LNCAP (cell line): ENCODE results near the gene CSNK1D.

Experiments
- TF ChIP-seq, protein P1 (sequence below): fragments of 450-650 bp; IDR thresholded peaks from 2 replicates; pipeline ENCODE4 v1.5.1; 2017; ENCODE audit warnings: mild to moderate bottlenecking

The CSNK1D gene

DNA sequence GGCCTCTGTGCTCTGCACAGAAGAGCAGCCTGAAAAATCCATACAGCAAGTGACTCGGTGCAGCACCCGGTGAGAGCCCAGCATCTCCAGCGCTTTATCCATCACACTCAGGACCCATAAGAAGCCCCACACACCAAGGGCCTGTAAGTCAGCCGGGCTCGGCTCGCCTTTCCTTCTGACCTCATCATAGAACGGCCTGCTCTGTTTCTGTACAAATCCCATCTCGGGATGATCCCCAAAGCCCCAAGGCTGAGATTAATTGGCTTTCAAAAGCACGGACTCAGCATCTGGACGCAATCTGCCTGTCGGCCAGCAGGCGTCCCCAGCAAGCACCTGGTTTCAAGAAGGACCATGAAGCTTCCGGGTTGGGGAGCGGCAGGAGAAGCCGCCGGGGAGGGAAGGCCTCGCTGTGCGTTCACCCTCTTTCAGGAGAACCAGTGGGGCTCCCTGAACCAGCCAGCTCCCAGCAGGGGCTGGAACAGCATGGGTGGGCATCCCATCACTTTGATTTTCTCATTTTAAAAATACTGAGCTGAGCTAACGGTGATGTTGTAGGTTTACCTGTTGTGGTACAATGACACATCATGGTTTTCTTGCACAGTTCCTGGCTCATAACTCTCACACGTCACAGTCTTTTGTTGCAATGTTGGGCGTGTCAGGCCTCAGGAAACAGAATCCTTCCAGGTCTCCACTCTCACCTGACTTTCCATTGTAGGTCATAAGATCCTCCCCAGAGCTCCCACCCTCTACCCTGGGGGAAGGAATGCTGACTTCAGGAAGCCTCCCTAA lies 67.6 kb downstream of the CSNK1D start:
- TF ChIP-seq, protein P1, sequence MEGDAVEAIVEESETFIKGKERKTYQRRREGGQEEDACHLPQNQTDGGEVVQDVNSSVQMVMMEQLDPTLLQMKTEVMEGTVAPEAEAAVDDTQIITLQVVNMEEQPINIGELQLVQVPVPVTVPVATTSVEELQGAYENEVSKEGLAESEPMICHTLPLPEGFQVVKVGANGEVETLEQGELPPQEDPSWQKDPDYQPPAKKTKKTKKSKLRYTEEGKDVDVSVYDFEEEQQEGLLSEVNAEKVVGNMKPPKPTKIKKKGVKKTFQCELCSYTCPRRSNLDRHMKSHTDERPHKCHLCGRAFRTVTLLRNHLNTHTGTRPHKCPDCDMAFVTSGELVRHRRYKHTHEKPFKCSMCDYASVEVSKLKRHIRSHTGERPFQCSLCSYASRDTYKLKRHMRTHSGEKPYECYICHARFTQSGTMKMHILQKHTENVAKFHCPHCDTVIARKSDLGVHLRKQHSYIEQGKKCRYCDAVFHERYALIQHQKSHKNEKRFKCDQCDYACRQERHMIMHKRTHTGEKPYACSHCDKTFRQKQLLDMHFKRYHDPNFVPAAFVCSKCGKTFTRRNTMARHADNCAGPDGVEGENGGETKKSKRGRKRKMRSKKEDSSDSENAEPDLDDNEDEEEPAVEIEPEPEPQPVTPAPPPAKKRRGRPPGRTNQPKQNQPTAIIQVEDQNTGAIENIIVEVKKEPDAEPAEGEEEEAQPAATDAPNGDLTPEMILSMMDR, result peak; percentile 85

DNA sequence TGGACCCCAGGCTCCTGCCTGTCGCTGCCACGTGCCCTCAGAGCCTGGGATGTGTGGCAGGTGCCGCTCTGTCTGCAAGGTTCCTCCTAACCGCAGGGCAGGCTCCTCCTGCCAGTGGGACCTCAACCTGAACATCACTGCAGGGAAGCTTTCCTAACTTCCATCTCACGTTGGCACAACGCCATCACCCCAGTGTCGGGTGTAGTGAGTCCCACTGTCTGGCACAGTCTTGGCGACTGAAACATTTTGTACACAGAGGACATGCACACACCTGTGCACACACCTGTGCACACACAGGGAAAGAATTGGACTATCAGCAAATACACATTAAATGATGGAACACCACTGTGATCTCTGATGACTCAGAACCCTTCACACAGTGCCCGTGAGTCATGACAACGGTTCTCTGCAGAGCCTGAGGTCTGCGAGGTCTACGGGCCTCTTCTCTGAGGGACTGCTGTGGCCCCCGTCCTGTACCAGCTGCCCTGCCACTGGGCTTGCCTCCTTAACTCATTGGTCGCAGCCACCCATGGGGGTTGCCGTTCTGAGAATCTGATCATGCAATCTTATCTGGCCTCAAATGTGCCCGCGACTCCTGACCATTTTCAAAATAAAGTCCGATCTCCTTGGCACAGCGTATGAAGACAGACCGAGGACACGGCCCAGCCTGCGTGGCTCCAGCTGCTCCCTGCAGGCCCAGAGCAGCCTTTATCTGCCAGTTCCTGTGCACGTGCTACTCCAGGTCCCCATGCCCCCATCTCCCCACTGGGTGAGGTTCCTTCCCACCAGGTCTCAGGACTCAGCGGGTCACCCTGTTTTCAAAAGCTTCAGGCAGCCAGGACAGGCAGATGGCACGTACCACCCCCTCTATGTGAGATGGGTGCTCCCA lies 68.4 kb downstream of the CSNK1D start:
- TF ChIP-seq, protein P1, result no peak

DNA sequence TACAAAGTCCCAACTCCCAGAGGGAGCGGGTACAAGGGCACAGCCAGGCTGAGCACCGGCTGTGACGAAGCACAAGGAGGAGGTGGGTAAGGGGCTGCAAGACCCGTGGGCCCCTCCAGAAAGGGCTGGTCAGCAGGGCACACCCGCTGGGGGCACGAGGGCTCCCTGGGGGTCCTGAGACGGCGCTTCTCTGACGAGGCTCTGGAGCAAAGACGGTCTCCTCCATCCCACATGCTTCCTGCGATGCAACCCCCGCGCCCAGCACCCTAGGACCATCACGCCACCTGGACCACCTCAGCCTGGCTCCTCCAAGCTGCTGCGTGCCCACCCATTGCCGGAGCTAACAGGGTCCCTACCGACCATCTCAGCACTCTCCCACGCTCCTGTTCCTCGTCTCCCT lies 69.6 kb downstream of the CSNK1D start:
- TF ChIP-seq, protein P1, result no peak

DNA sequence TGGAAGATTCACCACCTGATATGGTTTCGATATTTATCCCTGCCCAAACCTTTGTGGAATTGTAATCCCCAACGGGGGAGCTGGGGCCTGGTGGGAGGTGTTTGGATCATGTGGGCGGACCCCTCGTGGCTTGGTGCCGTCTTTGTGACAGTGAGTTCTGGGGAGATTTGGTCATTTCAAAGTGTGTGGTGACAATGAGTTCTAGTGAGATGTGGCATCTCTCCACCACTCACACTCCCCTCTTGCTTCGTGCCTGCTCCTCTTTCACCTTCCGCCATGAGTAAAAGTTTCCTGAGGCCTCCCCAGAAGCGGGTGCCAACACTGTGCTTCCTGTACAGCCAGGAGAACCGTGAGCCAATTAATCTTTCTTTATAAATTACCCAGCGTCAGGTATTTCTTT lies 70.5 kb downstream of the CSNK1D start:
- TF ChIP-seq, protein P1, result no peak

DNA sequence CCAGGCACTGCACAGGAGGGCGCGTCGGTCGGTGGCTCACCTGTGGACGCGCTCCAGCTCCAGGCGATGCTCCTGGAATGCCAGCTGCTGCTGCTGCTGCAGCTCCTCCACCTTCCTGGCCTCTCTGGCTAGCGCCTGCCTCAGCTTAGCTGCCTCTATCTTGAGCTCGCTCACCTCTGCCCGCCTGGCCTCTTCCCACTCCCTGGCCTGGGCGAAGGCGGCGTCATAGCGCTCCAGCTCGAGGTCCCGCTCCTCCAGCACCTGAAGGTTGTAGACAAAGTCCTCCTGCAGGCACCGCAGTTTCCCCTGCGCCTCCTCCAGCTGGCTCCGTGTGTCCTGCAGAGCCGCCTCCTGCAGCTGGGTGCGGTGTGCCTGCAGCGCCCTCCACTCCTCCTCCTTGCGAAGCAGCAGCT lies 72.0 kb downstream of the CSNK1D start:
- TF ChIP-seq, protein P1, result no peak

DNA sequence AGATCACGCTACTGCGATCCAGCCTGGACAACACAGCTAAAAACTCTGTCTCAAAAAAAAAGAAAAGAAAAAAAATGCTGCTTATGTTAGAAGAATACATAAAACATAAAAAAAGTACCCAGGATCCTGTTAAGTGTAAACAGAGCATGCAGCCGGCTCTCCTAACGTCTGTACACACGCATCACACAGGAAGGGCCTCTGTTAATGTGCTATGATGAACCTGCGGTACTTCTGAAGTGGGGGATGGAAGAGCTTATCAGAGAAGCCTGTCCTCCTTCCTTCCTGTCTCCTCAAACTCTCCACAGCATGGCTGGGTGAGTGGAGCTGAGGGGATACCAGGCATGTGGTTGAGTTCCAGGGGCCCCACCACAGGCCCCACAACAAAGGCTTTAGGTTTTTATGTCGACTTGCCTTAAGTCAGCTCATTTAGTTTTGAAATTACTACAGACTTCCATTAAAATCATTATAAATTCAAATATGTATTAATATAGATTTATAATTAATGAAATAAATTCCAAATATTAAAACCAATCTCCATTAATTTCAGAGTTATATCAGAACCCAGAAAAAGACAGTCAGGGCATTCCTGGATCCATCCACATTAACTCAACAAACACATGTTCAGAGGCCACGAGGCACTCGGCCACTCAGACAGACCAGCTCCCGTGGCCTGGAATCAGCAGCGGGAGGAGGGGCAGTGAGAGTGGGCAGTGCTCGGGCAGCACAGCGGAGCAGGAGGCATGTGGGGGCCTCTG lies 72.6 kb downstream of the CSNK1D start:
- TF ChIP-seq, protein P1, result no peak

DNA sequence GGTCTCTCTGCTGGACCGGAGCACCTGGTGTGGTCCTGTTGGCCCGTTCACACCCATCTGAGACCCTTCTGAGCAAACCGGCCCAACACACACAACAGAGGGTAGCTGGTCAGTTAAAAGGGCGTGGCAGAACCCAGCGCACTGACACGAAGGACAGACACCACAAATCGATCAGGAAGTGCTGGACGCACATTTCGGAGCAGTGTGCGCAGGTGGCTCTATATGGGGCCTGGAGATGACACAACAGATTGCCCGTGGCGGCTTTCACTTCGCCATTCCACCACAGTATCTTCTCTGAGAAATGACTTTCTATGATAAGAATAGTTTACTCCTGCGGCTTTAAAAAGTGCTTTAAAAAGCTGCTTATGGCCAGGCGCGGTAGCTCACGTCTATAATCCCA lies 73.4 kb downstream of the CSNK1D start:
- TF ChIP-seq, protein P1, result no peak
